ENCODE measurements around the gene NME7.
"Not testable (repeated sequence)": the region's sequence is repeated elsewhere in the genome, so short reads cannot be mapped to it uniquely, and the experiment has no call there.

The NME7 gene

GRCh38 chr1:169234780-169235179, 132.8 kb downstream of the NME7 start:
- no peak for DNase-seq (ENCODE audit: low read depth)

GRCh38 chr1:169217636-169218035, 150.0 kb downstream of the NME7 start:
- no peak for DNase-seq (ENCODE audit: low read depth)

GRCh38 chr1:169214598-169214997, 153.0 kb downstream of the NME7 start:
- no peak for DNase-seq (ENCODE audit: low read depth)

- no peak for DNase-seq (ENCODE audit: low read depth)
Observed at GRCh38 chr1:169212088-169212487, 155.5 kb downstream of the NME7 start.

GRCh38 chr1:169207797-169208520, 159.6 kb downstream of the NME7 start:
- DNase-seq (ENCODE audit: low read depth), result no peak

GRCh38 chr1:169204157-169204556, 163.4 kb downstream of the NME7 start:
- no peak for DNase-seq (ENCODE audit: low read depth)

- no peak for DNase-seq (ENCODE audit: low read depth)
Observed at GRCh38 chr1:169202791-169203665, 164.6 kb downstream of the NME7 start.

GRCh38 chr1:169201084-169201619, 166.4 kb downstream of the NME7 start:
- no peak for DNase-seq (ENCODE audit: low read depth)

GRCh38 chr1:169200319-169200718, 167.3 kb downstream of the NME7 start:
- DNase-seq (ENCODE audit: low read depth), result no peak

GRCh38 chr1:169196581-169196980, 171.0 kb downstream of the NME7 start:
- DNase-seq (ENCODE audit: low read depth), result no peak

GRCh38 chr1:169196161-169196560, 171.4 kb downstream of the NME7 start:
- no peak for DNase-seq (ENCODE audit: low read depth)

GRCh38 chr1:169193191-169193850, 174.3 kb downstream of the NME7 start:
- no peak for DNase-seq (ENCODE audit: low read depth)

- no peak for DNase-seq (ENCODE audit: low read depth)
Observed at GRCh38 chr1:169186106-169186505, 181.5 kb downstream of the NME7 start.

GRCh38 chr1:169184812-169185211, 182.8 kb downstream of the NME7 start:
- DNase-seq (ENCODE audit: low read depth), result no peak

- DNase-seq (ENCODE audit: low read depth), result no peak
Observed at GRCh38 chr1:169180174-169180573, 187.4 kb downstream of the NME7 start.

GRCh38 chr1:169179431-169179830, 188.2 kb downstream of the NME7 start:
- DNase-seq (ENCODE audit: low read depth), result not testable (repeated sequence)

- no peak for DNase-seq (ENCODE audit: low read depth)
Observed at GRCh38 chr1:169175461-169175860, 192.1 kb downstream of the NME7 start.

- DNase-seq (ENCODE audit: low read depth), result no peak
Observed at GRCh38 chr1:169163059-169163458, 204.5 kb downstream of the NME7 start.

GRCh38 chr1:169161496-169162194, 206.0 kb downstream of the NME7 start:
- DNase-seq (ENCODE audit: low read depth), result no peak

GRCh38 chr1:169160845-169161495, 206.6 kb downstream of the NME7 start:
- DNase-seq (ENCODE audit: low read depth), result no peak

- no peak for DNase-seq (ENCODE audit: low read depth)
Observed at GRCh38 chr1:169156580-169156979, 211.0 kb downstream of the NME7 start.

All from stimulated activated CD8-positive, alpha-beta memory T cell treated with anti-CD3 and anti-CD28 coated beads, Interleukin-4, amount 100 ng/mL, for 24 hours (primary cell).